HG02678 (cell line): Measurements from ENCODE around the gene NF1.

ENCODE experiments used
- ATAC-seq: cut with Tn5 transposase; IDR thresholded peaks from one replicate; pipeline ENCODE4 v1.9.1; 2021; ENCODE audit warnings: mild to moderate bottlenecking, moderate library complexity; ENCODE audit not compliant: unreplicated experiment

The NF1 gene

DNA sequence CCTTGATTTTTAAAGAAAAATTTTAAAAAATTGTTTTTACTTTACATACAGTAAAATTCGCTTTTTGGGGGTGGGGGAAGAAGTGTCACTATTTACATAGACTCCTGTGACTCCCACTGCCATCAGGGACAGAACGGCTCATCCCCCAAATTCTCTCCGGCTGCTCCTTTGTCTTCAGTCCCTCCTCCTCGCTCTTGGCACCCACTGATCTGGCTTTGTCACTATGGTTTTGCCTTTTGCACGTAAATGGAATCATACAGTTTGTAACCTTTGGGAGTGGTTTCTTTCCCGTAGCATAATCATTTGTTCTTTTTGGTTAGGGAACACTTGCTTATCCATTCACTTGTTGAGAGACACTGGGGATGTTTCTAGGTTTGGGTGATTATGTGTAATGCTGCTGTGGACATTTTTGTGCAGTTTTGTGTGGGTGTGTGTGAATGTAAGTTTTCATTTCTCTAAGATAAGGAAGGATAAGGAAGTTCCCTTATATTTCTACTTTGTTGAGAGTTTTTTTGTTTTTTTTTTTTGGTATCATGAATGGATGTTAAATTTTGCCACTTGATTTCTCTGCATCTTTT, 324.1 kb downstream of the NF1 start:
- no peak for ATAC-seq

DNA sequence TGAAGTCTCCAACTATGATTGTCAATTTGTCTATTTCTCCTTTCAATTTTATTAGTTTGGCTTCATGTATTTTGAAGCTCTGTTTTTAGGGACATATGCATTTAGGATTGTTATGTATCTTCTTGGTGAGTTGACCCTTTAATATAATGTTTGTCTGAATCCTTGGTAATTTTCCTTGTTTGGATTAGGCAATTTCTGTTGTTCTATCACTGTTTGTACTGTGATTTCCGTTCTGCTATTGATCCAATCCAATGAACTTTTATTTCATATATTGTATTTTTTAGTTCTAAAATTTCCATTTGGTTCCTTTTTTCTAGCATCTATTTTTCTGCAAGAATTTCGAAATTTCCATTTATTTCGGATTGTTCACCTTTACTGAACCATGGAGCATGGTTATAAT, 327.7 kb downstream of the NF1 start:
- no peak for ATAC-seq

DNA sequence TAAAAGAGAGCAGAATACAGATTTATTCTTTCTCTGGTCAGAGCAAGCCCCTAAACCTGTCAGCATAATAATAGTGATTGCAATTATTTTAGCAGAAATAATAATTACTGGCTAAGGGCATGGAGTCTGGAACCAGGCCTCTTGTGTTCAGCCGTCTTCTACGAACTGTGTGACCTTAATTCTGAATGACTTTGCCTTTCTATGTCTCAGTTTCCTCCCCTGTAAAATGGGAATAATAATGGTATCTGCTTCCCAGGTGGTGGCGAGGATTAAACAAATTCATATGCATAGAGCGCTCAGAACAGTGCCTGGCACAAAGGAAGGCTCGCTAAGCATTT, 330.1 kb downstream of the NF1 start:
- ATAC-seq = no peak

DNA sequence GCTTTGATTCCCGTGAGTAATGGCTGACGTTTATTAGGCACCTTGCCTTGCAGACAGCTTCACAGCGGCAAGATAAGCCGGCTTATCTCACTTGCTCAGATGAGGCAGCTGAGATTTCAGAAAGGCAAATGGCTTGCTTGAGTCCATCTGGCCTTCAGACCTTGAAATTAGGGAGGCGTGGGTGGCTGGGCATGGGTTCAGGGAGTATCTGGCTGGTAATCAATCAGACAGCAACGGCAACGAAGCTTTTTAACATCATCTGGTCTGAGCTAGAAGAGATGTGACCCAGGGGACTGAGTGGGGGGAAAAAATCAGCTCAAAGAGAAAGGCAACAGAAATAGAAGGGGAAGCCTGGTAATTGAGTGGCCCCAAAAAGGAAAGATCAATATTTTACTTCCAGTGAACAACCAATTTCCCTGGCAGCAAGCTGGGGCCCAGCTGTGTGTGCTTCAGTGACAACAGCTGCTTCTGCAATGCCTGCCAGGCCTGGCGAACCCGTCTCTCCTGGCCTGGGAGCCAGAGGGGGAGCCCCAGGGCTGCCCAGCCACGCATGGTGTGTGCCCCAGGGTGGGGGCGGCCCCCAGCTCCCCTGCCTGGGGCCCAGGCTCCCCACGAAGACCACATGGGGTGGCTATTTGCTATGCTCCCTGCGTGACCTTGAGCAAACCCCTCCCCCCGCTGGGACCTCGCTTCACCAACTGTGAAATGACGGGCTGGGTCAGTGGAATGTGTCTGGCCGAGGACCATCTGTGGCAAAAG, 330.7 kb downstream of the NF1 start:
- no peak for ATAC-seq
